HG03175 (cell line): Measurements from ENCODE around the gene MAP2K5.
A peak's percentile ranks its signal among the peaks of the same experiment; 100 is the strongest.

Experiments used
- ATAC-seq: cut with Tn5 transposase; IDR thresholded peaks from one replicate; pipeline ENCODE4 v1.9.1; 2021; ENCODE audit warnings: mild to moderate bottlenecking, moderate library complexity; ENCODE audit not compliant: unreplicated experiment

MAP2K5 gene

DNA sequence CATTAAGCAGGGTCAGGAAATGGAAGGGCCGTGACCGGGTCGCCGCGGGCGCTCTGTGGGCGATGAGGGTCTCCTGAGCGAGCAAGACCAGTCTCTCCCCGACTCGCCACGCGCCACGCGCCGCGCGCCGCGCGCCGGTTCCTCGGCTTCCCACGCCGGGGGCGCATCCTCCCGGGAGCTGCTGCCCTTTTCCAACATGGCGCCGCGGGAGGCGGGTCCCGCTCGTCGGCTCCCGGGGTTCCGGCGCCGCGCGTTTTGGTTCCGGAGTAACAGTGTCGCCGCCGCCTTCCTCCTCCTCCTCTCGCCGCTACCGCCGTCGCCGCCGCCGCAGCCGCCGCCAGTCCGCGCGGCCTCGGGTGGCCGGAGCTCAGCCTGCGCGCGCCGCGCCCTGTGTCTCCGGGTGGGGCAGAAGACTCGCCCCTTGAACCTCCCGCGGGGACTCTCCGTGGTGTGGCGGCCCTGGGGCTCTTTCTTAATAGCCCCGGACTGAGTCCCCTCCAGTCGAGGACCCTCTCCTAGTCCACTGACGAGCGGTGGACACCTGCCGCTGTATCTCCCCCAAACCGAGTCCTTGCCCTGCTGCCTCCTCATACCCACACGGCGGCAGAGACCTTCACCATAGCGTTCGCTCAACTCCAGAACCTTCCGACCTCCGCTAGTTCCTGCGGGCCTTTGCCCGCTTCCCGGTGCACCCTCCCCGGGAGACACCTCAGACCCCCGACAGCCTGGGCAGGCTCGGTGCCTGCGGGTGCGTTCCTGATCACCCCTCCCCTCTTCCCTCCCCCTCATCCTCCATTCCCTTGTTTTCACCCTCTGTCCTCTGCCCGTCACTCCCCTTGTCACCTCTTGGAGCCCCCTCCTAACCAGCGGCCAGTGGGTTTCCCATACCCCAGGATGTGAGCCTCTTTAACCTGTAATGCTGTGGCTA, at the start of gene MAP2K5:
Gene MAP2K5 (plus strand): TSS at position 284 of the 928 bp plus-strand sequence. CDS start 633 bp downstream, at position 917.
- ATAC-seq = peak; percentile 43

DNA sequence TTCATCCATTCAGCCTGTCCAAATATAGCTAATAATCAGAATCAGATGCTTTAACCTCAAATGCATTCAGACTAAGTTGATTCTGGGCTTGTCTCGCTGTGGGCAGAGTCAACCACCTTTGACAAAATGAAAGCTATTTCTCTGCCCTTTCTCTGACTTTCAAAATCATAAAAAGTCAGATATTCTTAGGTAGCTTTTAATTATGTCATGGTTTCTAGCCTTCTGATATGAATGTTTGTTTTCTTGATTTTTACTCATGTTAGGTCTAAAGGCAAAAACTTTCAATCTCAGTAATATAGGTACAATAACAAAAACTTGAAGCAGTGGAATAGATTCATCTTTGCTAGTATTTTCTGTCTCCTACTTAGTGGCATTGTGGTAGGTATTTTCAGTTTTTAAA, 46.9 kb upstream of the MAP2K5 start:
- no peak for ATAC-seq

DNA sequence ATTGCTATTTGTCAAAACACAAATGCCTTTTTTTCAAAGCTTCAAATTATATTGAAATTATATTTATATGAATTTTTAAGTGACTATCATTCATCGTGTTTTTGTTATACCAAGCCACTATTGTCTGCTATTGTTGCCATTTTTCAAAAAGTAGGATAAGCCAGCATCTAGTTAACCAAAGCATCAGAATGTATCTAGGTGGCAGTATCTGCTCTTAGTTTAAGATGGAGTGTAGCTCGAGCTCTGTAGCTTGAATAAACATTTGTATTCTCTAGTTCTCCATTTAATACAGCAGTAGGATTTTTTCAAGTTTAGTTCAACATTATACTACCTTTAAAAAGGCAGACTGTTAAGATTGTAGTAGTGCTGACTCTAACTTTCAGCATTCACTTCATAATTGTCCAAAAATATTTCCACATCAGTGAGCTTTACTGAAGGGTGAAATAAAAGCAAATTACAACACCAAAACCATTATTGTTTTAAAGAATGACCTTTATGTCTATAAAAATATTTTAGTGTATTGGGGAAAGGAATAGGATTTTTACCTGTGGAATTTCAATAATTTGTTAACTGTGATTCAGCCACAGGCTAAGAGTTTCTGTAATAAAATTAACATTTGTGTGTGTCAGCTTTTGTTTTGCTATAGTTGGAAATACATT, 41.2 kb upstream of the MAP2K5 start:
- no peak for ATAC-seq

DNA sequence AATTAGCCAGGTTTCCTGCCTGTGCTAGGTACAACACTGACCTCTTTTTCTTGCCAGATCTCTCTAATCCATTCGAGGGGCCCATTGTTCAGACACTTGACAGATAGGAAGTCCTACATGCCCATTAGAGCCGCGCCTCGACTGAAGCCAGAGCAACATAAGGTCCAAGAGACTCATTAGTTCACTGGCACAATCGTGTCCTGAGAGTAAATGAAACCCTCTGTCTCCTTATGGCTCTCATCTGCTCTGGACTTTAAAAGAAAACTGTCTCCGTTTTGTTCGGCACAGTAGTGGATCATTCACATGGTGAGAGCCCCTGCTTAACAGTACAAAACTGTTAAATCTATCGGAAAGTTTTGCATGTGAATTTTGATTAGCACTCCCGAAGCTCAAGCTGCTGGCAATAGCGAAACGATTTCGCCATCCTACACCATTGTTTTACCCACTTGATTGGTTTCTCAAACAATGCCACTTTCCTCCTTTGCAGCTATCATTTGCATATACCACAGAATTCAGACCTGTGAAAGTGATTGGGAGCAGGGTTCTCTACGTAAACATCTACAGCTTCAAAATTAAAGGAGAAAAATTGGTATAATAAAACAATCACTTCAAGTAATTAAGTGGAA, 40.6 kb upstream of the MAP2K5 start:
- ATAC-seq = no peak

DNA sequence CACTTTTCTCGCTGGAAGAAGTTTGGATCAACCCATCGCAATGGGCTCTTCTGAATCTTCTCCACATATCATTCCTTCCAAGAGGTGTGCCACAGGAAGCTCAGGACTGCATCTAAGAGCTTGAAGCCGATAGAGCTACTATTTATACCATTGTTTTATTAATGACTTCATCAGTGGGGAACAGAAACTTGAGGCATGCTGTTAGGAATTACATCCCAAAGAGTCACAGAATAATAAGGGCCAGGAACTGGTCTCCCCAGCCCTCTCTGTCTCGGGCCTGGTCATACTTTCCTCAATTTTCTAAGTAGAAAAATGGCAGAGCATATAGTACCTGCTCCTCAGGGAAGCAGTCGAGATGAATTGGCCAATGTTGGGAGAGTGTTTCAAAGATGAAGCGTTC, 38.4 kb upstream of the MAP2K5 start:
- ATAC-seq = no peak

DNA sequence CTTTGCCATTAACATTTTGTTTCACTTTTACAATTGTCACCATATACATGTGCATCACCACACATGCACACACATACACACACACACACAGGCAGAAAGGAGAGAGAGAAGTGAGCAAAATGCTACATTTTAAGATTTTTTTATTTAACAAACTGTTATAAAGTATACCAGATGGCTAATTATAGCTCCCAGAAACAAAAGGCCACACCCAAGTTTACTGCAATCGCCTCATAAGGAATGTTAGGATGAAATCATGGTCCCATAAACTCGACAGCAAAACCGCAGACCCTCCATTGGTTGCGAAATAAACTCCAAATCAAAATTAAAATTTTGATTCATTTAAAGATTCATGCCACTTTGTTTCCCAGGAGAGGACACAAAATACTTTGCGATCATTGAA, 37.7 kb upstream of the MAP2K5 start:
- no peak for ATAC-seq

DNA sequence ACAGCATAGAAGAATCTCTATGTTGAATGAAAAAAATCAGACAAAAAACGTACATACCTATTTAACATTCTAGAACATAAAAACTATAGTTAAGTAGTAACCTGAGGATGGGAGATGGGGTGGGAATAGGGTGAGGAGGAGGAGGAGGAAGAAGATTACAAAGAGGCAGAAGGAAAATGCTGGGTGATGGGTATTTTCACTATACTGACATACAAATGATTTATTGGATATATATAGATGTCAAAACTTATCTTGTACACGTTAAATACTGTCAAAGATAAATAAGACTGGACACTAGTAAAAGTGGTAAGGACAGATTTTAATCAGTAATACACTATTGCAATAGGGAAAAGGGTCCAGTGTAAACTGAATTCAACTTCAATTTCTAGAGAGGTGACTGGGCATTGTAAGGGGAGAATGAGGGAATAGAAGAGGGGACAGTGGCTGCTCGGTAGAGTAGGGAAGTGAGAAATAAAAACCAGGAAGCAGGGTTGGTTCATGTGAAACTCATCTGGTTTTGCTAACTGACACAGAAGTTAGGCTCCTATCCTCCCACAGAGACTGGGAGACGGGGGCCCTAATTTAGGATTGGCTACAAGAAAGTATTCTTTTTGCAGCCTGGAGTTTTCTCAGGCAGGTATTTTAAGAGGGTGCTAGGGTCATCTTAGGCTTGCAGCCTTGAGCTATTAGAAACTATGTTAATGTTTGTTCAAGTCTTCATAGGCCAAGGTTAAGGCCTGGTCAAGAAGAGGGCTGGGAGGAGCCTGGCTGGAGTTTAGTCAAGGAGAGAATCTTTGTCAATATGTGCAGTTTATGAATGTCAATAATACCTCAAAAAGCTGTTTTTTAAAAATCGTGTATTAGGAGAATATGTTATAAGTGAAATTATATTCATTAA, 36.6 kb upstream of the MAP2K5 start:
- ATAC-seq = no peak

DNA sequence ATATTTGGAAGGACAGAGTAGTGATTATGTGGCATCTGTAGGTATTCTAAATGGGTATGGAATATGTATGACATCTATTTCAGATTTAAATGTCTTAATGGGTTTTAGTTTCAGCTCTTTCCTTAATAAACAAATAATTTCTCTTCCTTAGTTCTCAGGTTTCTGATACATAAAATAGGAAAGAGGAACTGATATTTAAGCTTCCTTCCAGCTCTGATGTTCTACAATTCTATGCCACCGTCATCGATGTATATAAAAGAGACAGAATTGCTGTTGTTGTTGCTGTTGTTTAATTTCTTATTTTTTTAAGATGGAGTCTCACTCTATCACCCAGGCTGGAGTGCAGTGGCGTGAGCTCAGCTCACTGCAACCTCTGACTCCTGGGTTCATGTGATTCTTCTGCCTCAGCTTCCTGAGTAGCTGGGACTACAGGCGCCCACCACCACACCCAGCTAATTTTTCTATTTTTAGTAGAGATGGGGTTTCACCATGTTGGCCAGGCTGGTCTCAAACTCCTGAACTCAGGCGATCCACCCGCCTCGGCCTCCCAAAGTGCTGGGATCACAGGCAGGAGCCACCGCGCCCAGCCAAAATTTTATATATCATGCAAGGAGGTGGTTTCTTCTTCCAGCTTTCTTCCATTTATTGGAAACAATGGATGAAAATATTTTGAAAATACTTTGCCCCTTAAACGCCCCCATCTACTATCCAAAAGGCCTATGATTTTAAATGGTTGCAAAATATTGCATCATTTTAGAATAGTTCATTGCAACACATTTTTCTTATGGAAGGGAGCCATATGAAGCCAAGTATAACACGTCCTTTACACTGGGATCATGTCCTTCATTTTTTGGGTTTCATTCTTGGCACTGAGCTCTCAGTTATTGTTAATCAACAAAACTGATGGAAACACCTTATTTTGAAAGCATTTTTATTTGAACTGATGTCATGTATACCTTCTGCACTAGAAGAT, 35.4 kb upstream of the MAP2K5 start:
- no peak for ATAC-seq

DNA sequence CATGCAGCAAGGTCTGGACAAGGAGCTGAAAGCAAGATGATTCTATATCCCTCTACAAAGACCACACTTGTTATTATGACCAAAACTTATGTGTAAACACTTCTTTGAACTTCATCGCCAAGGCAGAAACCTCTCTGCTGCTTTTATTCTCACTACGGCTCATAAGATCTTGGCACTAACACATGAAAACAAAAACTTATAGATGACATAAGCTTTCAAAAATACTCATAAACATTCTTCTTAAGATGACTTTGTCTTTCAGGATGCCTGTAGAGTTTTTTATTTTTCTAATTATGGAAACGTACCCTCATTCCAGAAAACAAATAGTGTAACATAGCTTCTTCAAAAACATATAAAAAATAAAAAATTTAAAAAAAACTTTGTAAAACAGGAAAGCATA, 34.1 kb upstream of the MAP2K5 start:
- ATAC-seq = no peak

DNA sequence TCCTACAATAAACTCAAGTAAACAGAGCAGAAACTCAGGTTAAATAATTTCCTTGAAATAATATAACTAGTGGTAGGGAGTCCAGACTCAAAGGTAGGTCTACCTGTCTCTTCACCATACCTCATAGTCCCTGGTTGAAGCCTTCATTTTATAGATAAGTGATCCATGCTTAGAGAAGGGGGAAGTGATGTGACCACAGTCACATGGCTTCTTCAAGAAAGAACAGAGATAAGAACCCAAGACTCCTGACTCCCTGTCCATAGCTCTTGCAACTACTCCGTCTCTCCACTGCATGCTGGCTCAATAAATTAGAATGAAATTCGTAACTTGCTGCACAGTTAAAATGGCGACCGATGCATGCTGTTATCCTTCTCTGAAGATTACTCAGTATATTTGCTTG, 32.6 kb upstream of the MAP2K5 start:
- ATAC-seq = no peak

DNA sequence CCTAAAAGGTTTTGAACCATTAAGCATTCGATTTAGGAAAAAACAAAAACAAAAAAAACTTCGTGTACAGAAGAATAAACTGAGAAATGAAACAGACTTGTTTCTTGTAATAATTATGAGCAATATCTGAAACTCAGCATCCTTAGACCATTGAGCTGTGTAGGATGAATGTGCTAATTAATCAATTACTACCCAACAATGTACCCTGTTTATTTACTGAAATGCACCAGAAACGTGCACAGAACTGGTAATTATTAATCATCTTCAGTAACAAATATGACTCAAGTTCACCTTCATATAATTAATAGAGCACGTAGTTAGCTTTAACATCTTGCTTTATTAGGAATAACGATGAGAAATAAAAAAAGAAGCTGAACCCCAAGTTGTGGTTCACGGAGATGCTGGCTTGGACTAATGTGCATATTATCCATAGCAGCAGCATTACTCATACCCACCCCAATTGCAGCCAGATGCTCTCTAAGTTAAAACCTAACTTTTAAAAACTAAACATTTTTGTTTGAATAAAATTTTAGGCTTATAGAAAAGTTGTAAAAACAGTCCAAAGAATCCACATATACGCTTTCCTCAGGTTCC, 31.8 kb upstream of the MAP2K5 start:
- ATAC-seq = no peak

DNA sequence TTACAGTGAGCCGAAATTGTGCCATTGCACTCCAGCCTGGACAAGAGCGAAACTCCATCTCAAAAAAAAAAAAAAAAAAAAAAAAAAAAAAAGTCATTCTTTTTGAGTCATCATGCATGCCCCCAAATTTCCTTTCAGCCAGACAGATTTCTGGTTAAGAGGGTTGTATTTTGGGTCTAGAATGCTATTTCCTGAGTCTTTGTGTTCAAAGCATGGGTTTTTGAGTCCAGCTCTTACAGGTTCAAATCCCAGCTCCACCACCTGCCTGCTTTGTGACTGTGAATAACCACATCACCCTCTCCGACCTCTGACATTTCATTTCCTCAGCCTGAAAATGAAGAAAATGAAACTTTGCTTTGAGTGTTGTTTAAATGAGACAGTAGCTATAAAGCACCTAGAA, 30.9 kb upstream of the MAP2K5 start:
- ATAC-seq = no peak

DNA sequence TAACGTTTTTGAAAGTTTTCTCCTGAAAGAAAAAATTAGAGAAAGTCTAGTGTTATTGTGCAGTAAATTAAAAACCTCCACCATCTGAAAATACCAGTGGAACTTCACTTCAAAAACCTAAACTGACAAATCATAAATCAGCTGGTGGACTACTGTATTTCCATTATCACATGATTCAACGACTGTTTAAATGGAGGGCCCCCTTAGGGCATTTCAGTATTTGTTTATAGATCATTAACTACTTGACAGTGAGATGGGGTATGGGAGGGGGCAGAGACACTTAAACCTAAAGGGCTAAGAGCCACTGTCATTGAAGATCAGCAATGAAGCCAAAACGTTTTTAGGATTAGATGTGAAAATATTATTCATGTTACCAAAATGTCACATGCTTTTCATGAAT, 30.4 kb upstream of the MAP2K5 start:
- no peak for ATAC-seq

DNA sequence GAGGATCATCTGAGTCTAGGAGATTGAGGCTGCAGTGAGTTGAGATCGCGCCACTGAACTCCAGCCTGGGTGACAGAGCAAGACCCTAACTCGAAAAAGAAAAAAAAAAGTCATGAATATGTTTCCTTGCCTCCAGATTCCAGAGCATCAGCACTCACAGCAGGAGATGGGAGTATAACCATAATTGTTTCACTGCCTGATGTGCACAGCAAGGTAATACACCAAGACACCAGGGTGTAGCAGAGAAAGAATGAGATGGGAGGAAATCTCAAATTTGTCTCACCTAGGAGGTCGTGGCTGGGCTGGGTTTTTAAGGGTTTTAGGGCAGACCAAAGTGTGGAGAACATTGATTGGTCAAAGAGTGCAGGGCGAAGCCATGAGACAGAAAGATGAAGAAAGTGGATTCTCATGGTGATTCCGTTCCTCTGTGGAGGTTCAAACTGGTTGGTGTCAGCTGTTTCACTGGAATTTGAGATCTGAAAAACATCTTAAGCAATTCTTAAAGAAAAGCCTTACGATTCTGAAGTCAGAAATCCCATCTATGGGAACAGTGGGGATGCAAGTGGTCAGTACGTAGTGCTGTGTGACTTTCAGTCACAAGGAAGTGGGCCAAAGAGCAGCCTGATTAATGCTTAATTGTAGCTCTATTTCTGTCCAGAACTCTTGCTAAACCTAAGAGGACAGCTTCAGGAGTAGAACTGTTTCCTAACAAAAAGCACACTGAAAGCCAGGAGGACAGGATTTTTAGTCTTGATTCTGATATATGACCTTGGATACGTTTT, 29.4 kb upstream of the MAP2K5 start:
- ATAC-seq = no peak

DNA sequence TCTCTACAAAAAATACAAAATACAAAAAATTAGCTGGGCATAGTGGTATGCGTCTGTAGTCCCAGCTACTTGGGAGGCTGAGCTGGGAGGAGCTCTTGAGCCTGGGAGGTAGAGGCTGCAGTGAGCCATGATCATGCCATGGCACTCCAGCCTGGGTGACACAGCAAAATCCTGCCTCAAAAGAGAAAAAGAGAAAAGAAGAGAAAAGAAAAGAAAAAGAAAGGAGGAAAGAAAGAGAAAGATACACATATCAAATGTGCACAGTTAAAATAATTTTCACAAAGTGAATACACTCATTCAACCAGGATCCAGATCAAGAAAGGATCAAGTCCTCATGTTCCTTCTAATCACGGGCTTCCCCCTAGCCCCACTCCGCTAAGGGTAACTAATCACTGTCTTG, 27.4 kb upstream of the MAP2K5 start:
- no peak for ATAC-seq

DNA sequence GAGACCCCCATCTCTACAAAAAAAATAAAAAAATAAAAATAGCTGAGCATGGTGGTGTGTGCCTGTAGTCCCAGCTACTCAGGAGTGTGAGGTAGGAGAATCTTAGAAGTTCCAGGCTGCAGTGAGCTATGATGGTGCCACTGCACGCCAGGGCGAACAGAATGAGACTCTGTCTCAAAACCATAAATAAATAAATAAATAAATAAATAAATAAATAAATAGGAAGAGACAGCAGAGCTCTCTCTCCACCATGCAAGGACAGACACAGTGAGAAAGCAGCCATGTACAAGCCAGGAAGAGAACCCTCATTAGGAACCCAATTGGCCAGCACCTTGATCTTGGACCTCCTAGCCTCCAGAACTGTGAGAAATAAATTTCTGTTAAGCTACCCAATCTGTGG, 26.9 kb upstream of the MAP2K5 start:
- ATAC-seq = no peak

DNA sequence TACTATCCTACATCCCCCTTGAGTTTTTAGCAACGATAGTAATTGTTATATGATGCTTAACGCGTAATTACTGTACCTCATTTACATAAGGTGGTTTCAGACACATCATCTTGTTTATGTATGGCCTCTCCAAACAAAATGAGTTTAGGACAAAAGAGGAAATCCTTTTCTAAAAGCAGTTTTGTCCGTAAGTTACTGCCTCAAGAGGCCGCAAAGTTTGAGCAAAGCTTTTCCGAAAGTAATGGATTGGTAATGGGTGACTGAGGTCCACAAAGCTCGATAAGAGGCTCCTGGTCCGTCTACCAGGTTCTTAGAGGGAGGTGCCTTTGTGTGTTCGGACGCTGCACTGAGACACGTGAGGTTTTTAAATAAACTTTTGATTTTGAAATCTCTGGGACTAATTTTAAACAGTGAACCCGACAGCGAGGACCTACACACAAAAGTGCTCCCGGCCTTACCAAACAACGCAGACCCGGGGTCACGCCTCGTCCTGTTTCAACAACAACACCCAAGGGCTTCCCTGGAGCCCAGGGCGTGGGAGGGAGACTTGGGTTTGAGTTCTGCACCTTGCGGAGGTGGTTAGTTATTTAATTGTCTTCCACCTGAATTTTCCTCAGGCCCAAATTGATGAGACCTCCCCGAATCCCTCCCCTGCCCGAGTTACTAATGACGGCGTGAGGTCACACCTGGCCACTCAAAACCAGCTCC, 22.0 kb upstream of the MAP2K5 start:
- no peak for ATAC-seq
